K562 (cell line): ENCODE data around the gene DTX4. TPM values are rescaled to one million over a fixed set of nuclear protein-coding genes. Genes with fewer than 3 reads are reported as not detected.
A peak's percentile ranks its signal among the peaks of the same experiment; 100 is the strongest.

Experiments
- BCL6 ChIP-seq: fragments of 250-450 bp; sonication (Bioruptor Pico); IDR thresholded peaks from 2 replicates; pipeline ENCODE4 v1.4.0; 2020
- BDP1 ChIP-seq: IDR thresholded peaks from 3 replicates; pipeline ENCODE4 v1.6.1; 2011; ENCODE audit not compliant: insufficient read length, insufficient read depth
- DIDO1 ChIP-seq: fragments of 450-650 bp; IDR thresholded peaks from 2 replicates; pipeline ENCODE4 v1.6.1; 2016; ENCODE audit warnings: low read depth, missing biosample characterization, missing genetic modification characterization
- FOXA1 ChIP-seq: fragments of 450-650 bp; IDR thresholded peaks from 2 replicates; pipeline ENCODE4 v1.6.1; 2016; ENCODE audit warnings: mild to moderate bottlenecking, borderline replicate concordance
- HCFC1 ChIP-seq: IDR thresholded peaks from 2 replicates; pipeline ENCODE4 v1.6.1; 2012; ENCODE audit warnings: low read depth, low read length, improper control_type of control experiment
- IFI16 ChIP-seq: fragments of 250-450 bp; sonication (Bioruptor Pico); IDR thresholded peaks from 2 replicates; pipeline ENCODE4 v2.1.2; 2022; ENCODE audit warnings: mild to moderate bottlenecking, inconsistent platforms
- MTA1 ChIP-seq: fragments of 450-650 bp; IDR thresholded peaks from 2 replicates; pipeline ENCODE4 v1.6.1; 2017; ENCODE audit warnings: borderline replicate concordance
- NFIX ChIP-seq: fragments of 250-450 bp; sonication (Bioruptor Pico); IDR thresholded peaks from 2 replicates; pipeline ENCODE4 v1.4.0; 2020; ENCODE audit warnings: low read depth, mild to moderate bottlenecking, moderate library complexity
- NR2C1 ChIP-seq, 2 experiments: fragments of 450-650 bp; IDR thresholded peaks; 2 replicates each; pipeline ENCODE4 v1.6.1; 2017; ENCODE audit warnings: mild to moderate bottlenecking in 2 of 2, antibody characterized with exemption in 1 of 2, inconsistent platforms in 1 of 2, missing compliant biosample characterization in 1 of 2, missing genetic modification characterization in 1 of 2
- PHTF2 ChIP-seq: fragments of 250-450 bp; sonication (Bioruptor Pico); IDR thresholded peaks from 2 replicates; pipeline ENCODE4 v1.5.0; 2021; ENCODE audit warnings: mild to moderate bottlenecking
- POLR2A ChIP-seq: fragments of 450-650 bp; conservative IDR thresholded peaks from 2 replicates; pipeline ENCODE4 v1.6.1; 2016
- PTTG1 ChIP-seq: fragments of 450-650 bp; IDR thresholded peaks from 2 replicates; pipeline ENCODE4 v1.6.1; 2016; ENCODE audit warnings: low read depth, mild to moderate bottlenecking, missing genetic modification characterization, missing compliant biosample characterization
- SAFB2 ChIP-seq: fragments of 200-400 bp; formaldehyde crosslinking; IDR thresholded peaks from 2 replicates; pipeline ENCODE4 v1.6.1; 2018; ENCODE audit warnings: borderline replicate concordance, low read length, low read depth, moderate library complexity; ENCODE audit not compliant: severe bottlenecking
- SMARCC2 ChIP-seq: fragments of 450-650 bp; IDR thresholded peaks from 2 replicates; pipeline ENCODE4 v1.6.1; 2017; ENCODE audit warnings: antibody characterized with exemption, moderate library complexity, mild to moderate bottlenecking, low read depth
- TAF1 ChIP-seq: IDR thresholded peaks from 2 replicates; pipeline ENCODE4 v1.6.1; 2011; ENCODE audit warnings: mild to moderate bottlenecking, low read length, moderate library complexity; ENCODE audit not compliant: insufficient read depth, control insufficient read depth, severe bottlenecking; ENCODE audit errors: extremely low read depth
- TAF9B ChIP-seq: fragments of 450-650 bp; IDR thresholded peaks from 2 replicates; pipeline ENCODE4 v1.6.1; 2018; ENCODE audit warnings: mild to moderate bottlenecking; ENCODE audit not compliant: partially characterized antibody
- TCFL5 ChIP-seq: fragments of 250-450 bp; sonication (Bioruptor Pico); conservative IDR thresholded peaks from 2 replicates; pipeline ENCODE4 v1.6.1; 2021; ENCODE audit warnings: mild to moderate bottlenecking, moderate library complexity, matching md5 sums
- TEAD1 ChIP-seq, 2 experiments: fragments of 450-650 bp in 1 of 2; sonication (generic) in 1 of 2; formaldehyde crosslinking; IDR thresholded peaks; 2 replicates each; pipeline versions ENCODE4 v1.4.0 to v1.8.0; 2020 to 2022; ENCODE audit warnings: mild to moderate bottlenecking in 2 of 2, missing genetic modification reagents in 1 of 2
- U2AF1 ChIP-seq: fragments of 200-400 bp; formaldehyde crosslinking; optimal IDR thresholded peaks from 2 replicates; pipeline ENCODE3; 2017; ENCODE audit warnings: mild to moderate bottlenecking, low read depth, low read length, moderate library complexity
- YY1 ChIP-seq, 3 experiments: IDR thresholded peaks; 2 replicates each; pipeline ENCODE4 v1.6.1; 2011; ENCODE audit warnings: low read length in 2 of 3, mild to moderate bottlenecking in 2 of 3, moderate library complexity in 2 of 3, borderline replicate concordance in 1 of 3, control low read depth in 1 of 3, low read depth in 1 of 3; ENCODE audit not compliant: insufficient read depth in 3 of 3, insufficient replicate concordance in 2 of 3, control insufficient read depth in 1 of 3, insufficient read length in 1 of 3; ENCODE audit errors: extremely low read depth in 1 of 3
- ZBTB49 ChIP-seq: sonication (generic); formaldehyde crosslinking; IDR thresholded peaks from 2 replicates; pipeline ENCODE4 v1.8.0; 2022; ENCODE audit warnings: missing genetic modification reagents, mild to moderate bottlenecking, borderline replicate concordance
- ZFP36 ChIP-seq: fragments of 150-350 bp; IDR thresholded peaks from 2 replicates; pipeline ENCODE4 v1.6.1; 2018; ENCODE audit warnings: low read length, low read depth; ENCODE audit not compliant: partially characterized antibody
- ZKSCAN1 ChIP-seq: fragments of 150-350 bp; IDR thresholded peaks from 2 replicates; pipeline ENCODE4 v1.6.1; 2016; ENCODE audit warnings: low read depth, low read length
- ZNF3 ChIP-seq: fragments of 250-450 bp; sonication (Bioruptor Pico); IDR thresholded peaks from 2 replicates; pipeline ENCODE4 v1.5.0; 2021; ENCODE audit warnings: mild to moderate bottlenecking, moderate library complexity
- ZNF316 ChIP-seq: fragments of 450-650 bp; IDR thresholded peaks from 2 replicates; pipeline ENCODE4 v1.6.1; 2016
- ZNF449 ChIP-seq: fragments of 250-450 bp; sonication (Bioruptor Pico); IDR thresholded peaks from 2 replicates; pipeline ENCODE4 v1.8.0; 2022; ENCODE audit warnings: moderate library complexity, mild to moderate bottlenecking, inconsistent platforms
- polyA plus RNA-seq, 8 experiments: library from polyadenylated mRNA; depleted of rRNA in 4 of 8; stranded (reverse) in 5 of 8; unstranded in 3 of 8; fragments of >200 nt; fragmentation: Nextera tagmentation in 2 of 8; fragmentation: Illumina TruSeq in 1 of 8; extraction: Ambion mirVana in 2 of 8; extraction: Trizol in 1 of 8; gene quantifications; 2 replicates each; pipeline versions ENCODE4 v1.2.1 to v1.2.3, GENCODE V29; 2011 to 2014; ENCODE audit warnings: inconsistent platforms in 1 of 8, missing spikeins in 1 of 8
- total RNA-seq, 7 experiments: library from RNA; depleted of rRNA in 6 of 7; stranded (reverse); fragments of >200 nt in 6 of 7; fragmentation: Illumina TruSeq in 2 of 7; extraction: Trizol in 2 of 7; gene quantifications; 2 replicates each; pipeline versions ENCODE4 v1.2.1 to v1.2.3, GENCODE V29; 2011 to 2021; ENCODE audit warnings: low replicate concordance in 1 of 7

Gene DTX4
- total and polyA plus RNA-seq, 9 of the 15 experiments (the other 6 are each of a cell fraction or from before 2014, with no cell fraction given), result 0.03 to 0.47 (median 0.04) TPM; not detected in 4

GRCh38 chr11:59171508-59172322 is at the start of gene DTX4 (continued):
- TF ChIP-seq ZNF449 (CRISPR knock-in tag) (no peak), NR2C1 (IDR thresholded peaks at IDR 0.05) (no peak), NR2C1 (tag; IDR thresholded peaks at IDR 0.05) (no peak), ZFP36 (no peak), ZNF316 (no peak), DIDO1 (no peak), YY1 (IDR thresholded peaks at IDR 0.05; ENCODE audit: borderline replicate concordance in 1 of 3, control insufficient read depth in 1 of 3, extremely low read depth in 1 of 3, insufficient read depth in 3 of 3, insufficient read length in 1 of 3, insufficient replicate concordance in 2 of 3, low read depth in 1 of 3, low read length in 2 of 3) (no peak), ZKSCAN1 (0 out of 2 replicates have a peak, but pooled peaks have one; percentile 23), BDP1 (no peak), SAFB2 (no peak), BCL6 (CRISPR knock-in tag) (no peak), POLR2A (no peak), TCFL5 (CRISPR knock-in tag) (no peak), TAF9B (no peak), FOXA1 (no peak), PTTG1 (tag) (no peak), PHTF2 (no peak), U2AF1 (no peak), SMARCC2 (no peak), ZBTB49 (CRISPR knock-in tag) (no peak), MTA1 (no peak), TAF1 (no peak), TEAD1 (CRISPR knock-in tag; IDR thresholded peaks at IDR 0.05) (peak in 1 of 2 experiments; percentile 72; a peak in 2 of 4 replicates), NFIX (CRISPR knock-in tag) (no peak), IFI16 (CRISPR knock-in tag) (no peak), HCFC1 (no peak; the same call in 1 of the 2 replicates), ZNF3 (no peak)
